LNCAP (cell line): ENCODE measurements around the gene SERPINB1.

Experiments used
- TF ChIP-seq, protein P1 (sequence below): fragments of 450-650 bp; IDR thresholded peaks from 2 replicates; pipeline ENCODE4 v1.5.1; 2017; ENCODE audit warnings: mild to moderate bottlenecking

The SERPINB1 gene

DNA sequence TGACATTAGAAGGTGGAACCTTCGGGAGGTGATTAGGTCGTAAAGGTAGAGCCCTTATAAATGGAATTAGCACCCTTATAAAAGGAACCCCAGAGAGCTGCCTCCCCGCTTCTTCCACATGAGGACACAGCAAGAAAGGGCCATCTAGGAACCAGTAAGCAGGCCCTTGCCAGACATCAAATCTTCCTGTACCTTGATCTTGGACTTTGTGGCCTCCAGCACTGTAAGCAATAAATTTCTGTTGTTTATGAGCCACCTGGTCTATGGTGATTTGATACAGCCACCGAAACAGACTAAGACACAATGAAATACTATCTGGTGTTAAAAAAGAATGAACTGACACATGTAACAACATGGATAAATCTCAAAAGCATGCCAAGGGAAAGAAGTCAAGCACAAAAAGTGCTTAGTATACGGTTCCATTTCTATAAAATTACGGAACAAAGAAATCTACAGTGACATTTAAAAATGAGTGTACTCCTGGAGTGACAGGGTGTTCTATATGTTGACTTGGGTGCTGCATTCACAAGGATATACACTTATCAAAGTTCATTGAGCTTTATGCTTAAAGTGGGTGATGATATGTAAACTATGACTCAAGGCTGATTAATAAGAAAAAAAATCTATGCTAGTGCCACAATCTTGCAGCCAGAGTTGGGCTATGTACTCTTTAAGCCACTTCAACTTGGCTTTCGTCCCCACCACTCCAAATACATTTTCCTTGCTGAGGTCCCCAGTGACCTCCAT is 18.4 kb downstream of the SERPINB1 start:
- TF ChIP-seq, protein P1, sequence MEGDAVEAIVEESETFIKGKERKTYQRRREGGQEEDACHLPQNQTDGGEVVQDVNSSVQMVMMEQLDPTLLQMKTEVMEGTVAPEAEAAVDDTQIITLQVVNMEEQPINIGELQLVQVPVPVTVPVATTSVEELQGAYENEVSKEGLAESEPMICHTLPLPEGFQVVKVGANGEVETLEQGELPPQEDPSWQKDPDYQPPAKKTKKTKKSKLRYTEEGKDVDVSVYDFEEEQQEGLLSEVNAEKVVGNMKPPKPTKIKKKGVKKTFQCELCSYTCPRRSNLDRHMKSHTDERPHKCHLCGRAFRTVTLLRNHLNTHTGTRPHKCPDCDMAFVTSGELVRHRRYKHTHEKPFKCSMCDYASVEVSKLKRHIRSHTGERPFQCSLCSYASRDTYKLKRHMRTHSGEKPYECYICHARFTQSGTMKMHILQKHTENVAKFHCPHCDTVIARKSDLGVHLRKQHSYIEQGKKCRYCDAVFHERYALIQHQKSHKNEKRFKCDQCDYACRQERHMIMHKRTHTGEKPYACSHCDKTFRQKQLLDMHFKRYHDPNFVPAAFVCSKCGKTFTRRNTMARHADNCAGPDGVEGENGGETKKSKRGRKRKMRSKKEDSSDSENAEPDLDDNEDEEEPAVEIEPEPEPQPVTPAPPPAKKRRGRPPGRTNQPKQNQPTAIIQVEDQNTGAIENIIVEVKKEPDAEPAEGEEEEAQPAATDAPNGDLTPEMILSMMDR = no peak

DNA sequence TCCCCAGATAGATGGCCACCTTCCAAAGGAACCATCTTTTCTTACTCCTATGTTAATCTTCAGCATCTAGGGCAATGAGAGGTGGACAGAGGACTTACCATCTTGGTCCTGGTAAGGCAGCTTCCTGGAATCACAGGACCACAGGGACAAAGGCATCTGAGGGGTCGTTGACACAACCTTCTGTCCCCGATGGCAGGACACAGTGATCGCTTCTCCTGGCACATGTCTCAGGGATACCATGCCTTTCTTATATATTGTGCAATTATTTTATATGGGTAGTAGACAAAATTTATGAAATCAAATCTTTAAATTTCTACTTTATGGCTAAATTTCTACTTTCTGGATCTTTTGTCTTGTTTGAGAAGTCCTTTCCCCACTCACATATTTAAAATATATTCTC is 20.1 kb downstream of the SERPINB1 start:
- TF ChIP-seq, protein P1 = no peak

DNA sequence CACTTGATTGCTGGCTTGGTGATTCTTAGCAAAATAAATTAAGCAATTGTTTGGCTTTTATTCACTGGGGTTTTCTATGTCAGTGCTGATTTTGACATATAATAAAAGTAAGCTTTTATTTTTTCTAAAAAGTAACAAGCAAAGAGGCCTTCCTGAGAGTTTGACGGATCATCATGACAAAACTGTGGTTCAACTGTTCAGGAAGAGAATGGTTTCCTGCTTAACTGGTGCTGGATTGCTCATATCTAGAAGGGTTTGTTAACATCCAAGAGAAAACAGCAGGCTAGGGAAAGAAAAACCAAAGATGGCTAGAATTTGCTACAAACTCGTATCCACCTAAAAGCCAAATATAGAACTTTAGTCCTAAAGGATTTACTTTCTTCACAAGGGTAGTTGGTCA is 21.2 kb downstream of the SERPINB1 start:
- TF ChIP-seq, protein P1 = no peak

DNA sequence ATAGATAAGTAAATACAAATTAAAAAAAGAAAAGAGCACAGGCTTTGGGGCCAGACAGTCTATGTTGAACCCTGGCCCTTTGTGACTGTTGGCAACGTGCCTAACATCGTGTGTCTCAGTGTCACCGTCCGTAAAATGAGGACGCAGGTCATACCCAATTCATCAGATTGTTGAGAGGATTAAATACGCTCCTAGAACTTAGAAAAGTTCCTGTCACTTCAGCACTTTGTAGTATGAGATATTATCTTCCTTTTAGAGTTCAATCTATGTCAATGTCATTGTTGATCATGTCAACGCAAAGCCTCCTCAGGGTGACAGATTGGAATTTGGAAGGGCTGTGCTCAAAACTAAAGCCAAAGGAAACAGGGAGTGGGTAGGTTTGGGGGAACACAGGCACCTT is 21.7 kb downstream of the SERPINB1 start:
- TF ChIP-seq, protein P1 = no peak

DNA sequence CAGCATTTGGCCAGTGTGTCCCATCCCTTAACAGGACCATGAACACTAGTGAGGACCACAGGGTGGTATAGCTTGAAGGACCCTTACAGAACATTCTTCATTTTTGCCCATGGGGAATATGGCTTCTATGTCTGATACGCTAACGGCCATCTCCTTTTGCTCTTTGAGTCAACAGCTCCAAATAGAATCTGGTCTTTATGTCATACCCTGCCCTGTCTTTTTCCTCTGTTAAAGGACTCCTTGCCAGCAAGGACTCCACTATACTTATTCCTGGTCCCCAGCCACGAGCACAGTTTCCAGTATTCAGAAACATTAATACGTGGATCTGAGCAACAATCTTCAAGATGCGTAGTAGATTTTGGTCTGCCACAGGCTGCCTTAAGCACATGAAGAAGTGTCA is 22.5 kb downstream of the SERPINB1 start:
- TF ChIP-seq, protein P1 = no peak

DNA sequence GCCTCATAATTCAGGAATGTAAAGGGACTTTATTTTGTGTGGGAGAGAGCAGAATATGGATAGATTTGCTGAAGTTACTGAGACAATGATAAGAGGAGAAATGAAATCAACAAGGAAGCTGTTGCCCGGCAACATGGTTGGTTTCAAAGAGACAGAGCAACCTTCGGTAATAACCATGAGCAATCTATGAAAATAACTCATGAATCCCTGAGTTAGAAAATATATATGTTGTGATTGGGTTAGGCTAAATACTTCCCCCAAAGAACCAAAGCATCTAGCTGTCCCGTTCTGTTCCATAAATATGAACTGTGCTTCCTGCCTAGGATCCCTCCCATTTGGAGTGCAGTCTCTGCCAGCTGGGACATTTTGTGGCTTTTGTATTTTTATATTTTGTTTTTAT is 23.1 kb downstream of the SERPINB1 start:
- TF ChIP-seq, protein P1 = no peak

DNA sequence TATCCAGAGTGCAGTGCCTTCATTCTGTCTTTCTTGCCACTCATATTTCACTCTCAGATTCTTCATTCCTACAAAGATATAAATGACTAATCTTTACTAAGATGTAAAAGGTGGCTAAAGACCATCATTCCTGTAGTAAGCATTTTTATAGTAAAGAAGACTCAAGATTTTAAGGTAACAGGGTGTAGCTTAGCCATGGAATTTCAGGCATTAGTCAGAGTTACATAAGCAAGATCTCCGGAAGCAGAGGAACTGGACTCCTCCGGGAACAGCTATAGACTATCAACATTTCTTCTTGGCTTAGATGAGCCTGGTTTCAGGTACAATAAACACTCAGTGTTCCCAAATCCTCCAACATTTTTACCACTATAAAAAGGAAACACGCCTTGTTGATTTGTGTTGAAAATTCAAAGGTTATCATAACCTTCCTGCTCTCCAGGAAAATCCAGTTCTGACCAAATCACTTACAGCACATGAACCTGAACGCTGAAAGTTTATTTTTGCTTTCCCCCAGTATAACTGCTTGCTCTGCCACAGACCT is 23.7 kb downstream of the SERPINB1 start:
- TF ChIP-seq, protein P1 = no peak
